ENCODE measurements around the gene NEUROG3. TPM values are rescaled to one million over a fixed set of nuclear protein-coding genes. Genes with fewer than 3 reads are reported as not detected.

Gene NEUROG3
- total RNA-seq, result not detected

DNA sequence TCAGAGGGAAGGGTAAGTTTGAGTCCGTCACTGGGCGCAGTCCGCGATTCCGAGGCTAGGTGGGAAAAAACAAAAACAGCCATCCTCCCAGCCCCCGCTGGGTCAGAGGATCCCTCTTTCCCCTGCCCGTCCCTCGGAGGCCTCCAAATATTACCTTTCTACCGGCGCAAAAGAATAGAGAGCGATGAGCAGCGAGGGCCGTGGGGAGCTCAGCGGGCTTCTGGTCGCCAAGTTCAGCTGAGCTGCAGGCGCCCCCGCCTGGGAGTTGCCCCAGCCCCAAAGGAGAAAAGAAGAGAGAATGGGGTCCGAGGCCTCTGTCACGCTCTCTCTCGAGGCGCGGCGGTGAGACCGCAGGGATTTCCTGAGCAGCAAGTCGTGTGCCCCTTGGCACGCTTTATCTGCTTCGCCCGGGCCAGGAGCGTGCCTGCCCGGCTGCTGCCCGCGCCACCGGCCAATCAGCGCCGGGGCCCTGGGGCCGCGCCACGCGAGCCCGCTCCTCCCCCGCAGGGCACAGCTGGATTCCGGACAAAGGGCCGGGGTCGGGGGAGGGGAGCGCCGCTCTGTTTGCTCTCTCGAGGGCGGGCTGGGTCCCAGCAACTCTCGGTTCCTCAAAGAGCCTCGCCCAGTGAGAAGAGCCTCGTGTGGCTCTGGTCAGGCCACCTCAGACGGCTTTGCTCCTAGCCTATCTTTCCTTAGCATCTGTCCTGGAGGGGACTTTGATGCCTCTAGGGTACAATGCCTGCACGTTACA is at the start of gene NEUROG3:
Gene NEUROG3 (minus strand): TSS at position 367 of the 751 bp plus-strand sequence. CDS start 379 bp downstream, outside the sequence.
- no peak for TF ChIP-seq CTCF (IDR thresholded peaks at IDR 0.05)
- no peak for TF ChIP-seq POLR2A (IDR thresholded peaks at IDR 0.05)
- intact Hi-C loops (cut with DNase I; ENCODE audit: low total_unique reads), result no loop called here
- 1% methylated on average over 34 to 53 of the region's 53 CpGs for WGBS, 2 donors
- peak in 1 of 2 donors; percentile 70 for DNase-seq (ENCODE audit: low spot score in 2 of 2)
- no peak within 1 kb of the TSS for H3K4me3 ChIP-seq (ENCODE audit: low read depth, poor library complexity, severe bottlenecking)

GRCh38 chr10:69620625-69621024 is 47.4 kb upstream of the NEUROG3 start:
- H3K4me3 ChIP-seq (ENCODE audit: low read depth, poor library complexity, severe bottlenecking), result no peak overlapping the region
- WGBS, 2 donors, result 42 to 43% methylated on average over 5 of the region's 5 CpGs
- intact Hi-C loops (cut with DNase I; ENCODE audit: low total_unique reads), result no loop called here
- TF ChIP-seq CTCF (IDR thresholded peaks at IDR 0.05) (no peak), POLR2A (IDR thresholded peaks at IDR 0.05) (no peak)
- no peak for DNase-seq (ENCODE audit: low spot score in 2 of 2)

- no peak for DNase-seq (ENCODE audit: low spot score in 2 of 2)
- 80 to 90% methylated on average over 7 of the region's 7 CpGs for WGBS, 2 donors
- TF ChIP-seq CTCF (IDR thresholded peaks at IDR 0.05) (no peak), POLR2A (IDR thresholded peaks at IDR 0.05) (no peak)
- H3K4me3 ChIP-seq (ENCODE audit: low read depth, poor library complexity, severe bottlenecking), result no peak overlapping the region
- intact Hi-C loops (cut with DNase I; ENCODE audit: low total_unique reads), result no loop called here
Measured at GRCh38 chr10:69619626-69620025, 46.4 kb upstream of the NEUROG3 start.

GRCh38 chr10:69618746-69619145 is 45.5 kb upstream of the NEUROG3 start:
- TF ChIP-seq CTCF (IDR thresholded peaks at IDR 0.05) (no peak), POLR2A (IDR thresholded peaks at IDR 0.05) (no peak)
- intact Hi-C loops (cut with DNase I; ENCODE audit: low total_unique reads), result no loop called here
- 100% methylated on average over 2 of the region's 2 CpGs; no CpG with 5 or more reads in 1 of the 2 donors for WGBS, 2 donors
- no peak for DNase-seq (ENCODE audit: low spot score in 2 of 2)
- H3K4me3 ChIP-seq (ENCODE audit: low read depth, poor library complexity, severe bottlenecking), result no peak overlapping the region

DNA sequence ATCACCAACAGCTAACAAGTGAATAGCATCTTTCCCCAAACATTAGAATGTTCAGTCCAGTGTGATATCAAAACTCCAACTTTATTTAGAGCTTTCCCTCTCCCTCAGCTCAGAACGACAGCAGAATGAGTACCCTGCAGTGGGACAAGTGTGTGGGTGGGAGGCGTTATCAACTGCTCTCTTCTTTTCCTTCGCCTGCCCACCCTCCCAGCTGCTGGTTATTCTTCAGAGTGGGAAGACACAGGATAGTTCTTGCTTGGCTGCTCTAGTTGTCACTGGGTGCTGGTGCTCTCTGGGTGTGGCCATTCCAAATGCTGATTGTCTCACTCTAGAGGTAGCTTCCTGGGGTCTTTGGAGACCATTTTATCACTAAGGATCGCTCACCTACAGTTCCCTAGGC is 43.1 kb upstream of the NEUROG3 start:
- no peak for DNase-seq (ENCODE audit: low spot score in 2 of 2)
- no peak for TF ChIP-seq POLR2A (IDR thresholded peaks at IDR 0.05)
- TF ChIP-seq CTCF (IDR thresholded peaks at IDR 0.05), result no peak
- no peak overlapping the region for H3K4me3 ChIP-seq (ENCODE audit: low read depth, poor library complexity, severe bottlenecking)
- 74 to 81% methylated on average over 4 of the region's 4 CpGs for WGBS, 2 donors
- intact Hi-C loops (cut with DNase I; ENCODE audit: low total_unique reads), result no loop called here

DNA sequence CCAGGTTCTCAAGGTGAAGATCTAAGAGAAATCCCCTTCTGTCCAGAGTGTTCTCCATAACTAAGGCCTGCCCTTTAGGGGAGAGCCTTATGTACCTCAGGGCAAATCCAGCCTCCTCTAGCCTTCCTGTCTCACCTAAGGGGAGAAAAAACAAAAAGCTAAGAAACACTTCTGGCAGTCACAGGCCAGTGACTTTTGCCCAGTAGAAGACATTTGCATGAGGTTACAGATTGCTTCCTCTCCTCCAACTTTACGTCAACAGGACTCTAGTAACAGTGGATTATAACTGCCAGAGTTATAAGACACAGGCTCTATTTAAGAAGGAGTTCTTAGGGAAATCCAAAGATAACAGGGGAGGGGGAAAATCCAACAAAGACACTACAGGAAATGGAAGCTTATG is 40.9 kb upstream of the NEUROG3 start:
- intact Hi-C loops (cut with DNase I; ENCODE audit: low total_unique reads), result no loop called here
- H3K4me3 ChIP-seq (ENCODE audit: low read depth, poor library complexity, severe bottlenecking), result no peak overlapping the region
- no peak for DNase-seq (ENCODE audit: low spot score in 2 of 2)
- TF ChIP-seq POLR2A (IDR thresholded peaks at IDR 0.05) (no peak), CTCF (IDR thresholded peaks at IDR 0.05) (no peak)
- 83 to 96% methylated on average over 1 of the region's 1 CpG for whole genome bisulfite sequencing, 2 donors

Data from lower leg skin (tissue), 4 donors.